Measurements from ENCODE around the gene FOXI3.

GRCh38 chr2:88464153-88464552, 11.7 kb upstream of the FOXI3 start:
- TF ChIP-seq ZNF8 (CRISPR knock-in tag; IDR thresholded peaks at IDR 0.05) (no peak), ZC3H10 (CRISPR knock-in tag; IDR thresholded peaks at IDR 0.05) (no peak), ISL1 (CRISPR knock-in tag; IDR thresholded peaks at IDR 0.05) (no peak), ZFP3 (CRISPR knock-in tag; IDR thresholded peaks at IDR 0.05) (no peak), PATZ1 (CRISPR knock-in tag; IDR thresholded peaks at IDR 0.05; ENCODE audit: borderline replicate concordance) (no peak), BACH2 (CRISPR knock-in tag; IDR thresholded peaks at IDR 0.05; ENCODE audit: borderline replicate concordance) (no peak), TCF4 (CRISPR knock-in tag; IDR thresholded peaks at IDR 0.05; ENCODE audit: borderline replicate concordance) (no peak), CSDC2 (CRISPR knock-in tag; IDR thresholded peaks at IDR 0.05) (no peak), TSHZ2 (CRISPR knock-in tag; IDR thresholded peaks at IDR 0.05) (no peak), ARNTL (CRISPR knock-in tag; IDR thresholded peaks at IDR 0.05; ENCODE audit: borderline replicate concordance, low read depth) (no peak), CSRNP3 (CRISPR knock-in tag; IDR thresholded peaks at IDR 0.05) (no peak)
